ENCODE data around the gene SPDEF.

Gene SPDEF

DNA sequence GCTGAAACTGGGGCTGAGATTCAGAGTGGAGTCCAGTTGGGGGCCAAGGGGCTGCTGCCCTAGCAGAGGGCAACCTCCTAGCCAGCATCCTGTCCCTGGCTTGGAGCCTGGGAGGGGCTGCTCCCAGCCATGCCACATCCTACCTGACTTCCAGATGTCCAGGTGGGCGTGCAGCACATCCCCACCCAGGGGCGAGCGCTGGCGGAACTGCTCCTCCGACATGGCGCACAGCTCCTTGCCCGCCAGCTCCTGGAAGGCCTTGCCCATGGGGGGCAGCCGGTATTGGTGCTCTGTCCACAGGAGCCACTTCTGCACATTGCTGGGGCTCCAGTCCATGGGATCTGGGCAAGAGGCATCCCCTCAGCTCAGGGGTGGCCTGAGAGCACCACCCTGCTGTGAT is 15.3 kb downstream of the SPDEF start:
- Histone ChIP-seq H3K9ac (ENCODE audit: low read depth, low read length) (no peak overlapping the region), H3K4me3 (ENCODE audit: low read depth, low read length) (no peak overlapping the region), H3K27ac (ENCODE audit: low read depth, low read length) (no peak overlapping the region), H3K9me3 (ENCODE audit: control insufficient read depth, insufficient read depth, low read length) (no peaks in the 10 kb centered on the region), H3K36me3 (ENCODE audit: control insufficient read depth, insufficient read depth, low read length) (no peaks in the 10 kb centered on the region), H3K4me1 (ENCODE audit: control insufficient read depth, insufficient read depth, low read length) (peaks cover 3% of the 10 kb centered on the region; the same call in 1 of the 2 replicates), H3K27me3 (ENCODE audit: control insufficient read depth, insufficient read depth, low read length) (no peaks in the 10 kb centered on the region)

DNA sequence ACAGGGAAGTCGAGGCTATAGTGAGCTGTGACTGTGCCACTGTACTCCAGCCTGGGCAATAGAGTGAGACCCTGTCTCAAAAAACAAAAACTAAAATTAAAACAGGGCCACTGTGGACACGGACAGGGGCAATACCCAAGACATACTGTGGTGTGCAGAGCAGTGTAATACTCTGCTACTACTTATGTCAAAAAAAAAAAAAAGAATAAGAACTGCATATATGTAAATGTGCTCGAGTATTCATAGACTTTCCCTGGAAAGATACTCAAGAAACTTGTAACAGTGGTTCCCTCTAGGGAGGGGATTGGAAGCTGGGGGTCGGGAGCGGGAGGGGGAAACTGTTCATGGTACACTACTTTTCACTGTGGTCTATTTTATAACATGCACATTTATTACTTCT is 15.9 kb downstream of the SPDEF start:
- peaks cover 3% of the 10 kb centered on the region; the same call in 1 of the 2 replicates for H3K4me1 ChIP-seq (ENCODE audit: control insufficient read depth, insufficient read depth, low read length)
- no peak overlapping the region for H3K9ac ChIP-seq (ENCODE audit: low read depth, low read length)
- H3K27me3 ChIP-seq (ENCODE audit: control insufficient read depth, insufficient read depth, low read length) = no peaks in the 10 kb centered on the region
- no peak overlapping the region for H3K27ac ChIP-seq (ENCODE audit: low read depth, low read length)
- H3K36me3 ChIP-seq (ENCODE audit: control insufficient read depth, insufficient read depth, low read length) = no peaks in the 10 kb centered on the region
- H3K9me3 ChIP-seq (ENCODE audit: control insufficient read depth, insufficient read depth, low read length) = no peaks in the 10 kb centered on the region
- H3K4me3 ChIP-seq (ENCODE audit: low read depth, low read length) = no peak overlapping the region

DNA sequence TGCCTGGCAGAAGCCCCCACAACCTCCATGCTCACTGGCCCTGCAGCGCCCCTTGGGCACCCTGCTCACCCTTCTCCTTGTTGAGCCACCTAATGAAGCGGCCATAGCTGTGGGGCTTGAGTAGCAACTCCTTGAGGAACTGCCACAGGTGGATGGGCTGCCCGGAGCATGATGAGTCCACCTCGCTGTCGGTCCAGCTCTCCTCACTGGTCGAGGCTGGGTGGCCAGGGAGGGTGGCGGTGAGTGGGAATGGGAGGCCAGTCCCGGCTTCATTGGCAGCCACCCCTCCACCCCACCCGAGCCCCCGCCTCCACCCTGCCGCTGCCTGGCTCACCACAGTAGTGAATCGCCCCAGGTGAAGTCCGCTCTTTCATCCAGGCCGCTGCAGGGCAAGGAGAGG is 16.9 kb downstream of the SPDEF start:
- no peak overlapping the region for H3K27ac ChIP-seq (ENCODE audit: low read depth, low read length)
- no peaks in the 10 kb centered on the region for H3K9me3 ChIP-seq (ENCODE audit: control insufficient read depth, insufficient read depth, low read length)
- H3K4me3 ChIP-seq (ENCODE audit: low read depth, low read length) = no peak overlapping the region
- no peaks in the 10 kb centered on the region for H3K27me3 ChIP-seq (ENCODE audit: control insufficient read depth, insufficient read depth, low read length)
- no peak overlapping the region for H3K9ac ChIP-seq (ENCODE audit: low read depth, low read length)
- no peaks in the 10 kb centered on the region for H3K36me3 ChIP-seq (ENCODE audit: control insufficient read depth, insufficient read depth, low read length)
- H3K4me1 ChIP-seq (ENCODE audit: control insufficient read depth, insufficient read depth, low read length) = peaks cover 3% of the 10 kb centered on the region; the same call in 1 of the 2 replicates

DNA sequence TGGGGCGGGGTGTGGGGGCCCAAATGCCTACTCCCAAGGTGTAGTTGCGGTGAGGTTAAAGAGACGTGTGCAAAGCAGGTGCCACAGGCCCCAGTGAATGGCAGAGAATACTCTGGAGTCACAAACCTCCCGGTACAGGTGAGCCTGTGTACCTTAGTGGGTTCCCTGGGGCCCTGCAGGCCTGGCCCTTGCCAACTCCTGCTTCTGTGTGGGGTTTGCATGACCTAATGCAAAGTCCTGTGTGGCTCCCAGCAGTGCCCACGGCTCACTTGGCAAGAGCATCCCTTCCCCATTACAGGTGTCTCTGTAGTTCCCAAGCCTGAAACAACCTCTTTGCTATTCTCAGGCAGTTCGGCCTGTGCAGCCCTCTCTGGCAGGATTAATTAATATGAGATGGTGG is 17.5 kb downstream of the SPDEF start:
- Histone ChIP-seq H3K9ac (ENCODE audit: low read depth, low read length) (no peak overlapping the region), H3K36me3 (ENCODE audit: control insufficient read depth, insufficient read depth, low read length) (no peaks in the 10 kb centered on the region), H3K4me1 (ENCODE audit: control insufficient read depth, insufficient read depth, low read length) (peaks cover 3% of the 10 kb centered on the region; the same call in 1 of the 2 replicates), H3K27me3 (ENCODE audit: control insufficient read depth, insufficient read depth, low read length) (no peaks in the 10 kb centered on the region), H3K27ac (ENCODE audit: low read depth, low read length) (no peak overlapping the region), H3K9me3 (ENCODE audit: control insufficient read depth, insufficient read depth, low read length) (no peaks in the 10 kb centered on the region), H3K4me3 (ENCODE audit: low read depth, low read length) (no peak overlapping the region)

DNA sequence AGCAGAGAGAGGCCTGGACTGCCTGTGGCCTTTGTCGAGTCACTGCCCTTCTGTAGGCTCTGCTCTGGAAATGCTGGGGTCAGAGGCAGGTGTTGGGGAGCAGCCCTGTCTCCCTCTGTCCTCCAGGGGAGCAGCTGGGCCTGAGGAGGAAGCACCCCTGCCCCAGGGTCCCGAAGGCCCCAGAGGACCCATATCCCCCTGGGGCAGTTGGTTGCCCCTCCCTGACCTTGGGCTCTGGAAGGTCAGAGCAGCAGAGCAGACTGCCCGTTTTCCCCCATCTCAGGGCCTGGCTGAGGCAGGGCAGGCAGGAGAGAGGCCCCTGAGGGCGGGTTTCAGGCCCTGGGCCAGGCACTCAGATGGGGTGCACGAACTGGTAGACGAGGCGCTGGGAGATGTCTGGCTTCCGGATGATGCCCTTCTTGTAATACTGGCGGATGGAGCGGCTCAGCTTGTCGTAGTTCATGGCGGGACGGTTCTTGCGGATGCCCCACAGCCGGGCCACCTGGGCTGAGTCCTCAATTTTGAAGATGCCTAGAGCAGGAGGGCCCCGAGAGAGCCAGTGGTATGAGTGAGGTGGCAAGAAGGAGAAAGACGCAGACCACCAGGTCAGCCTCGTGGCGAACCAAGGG is 18.1 kb downstream of the SPDEF start:
- no peaks in the 10 kb centered on the region for H3K9me3 ChIP-seq (ENCODE audit: control insufficient read depth, insufficient read depth, low read length)
- no peaks in the 10 kb centered on the region for H3K36me3 ChIP-seq (ENCODE audit: control insufficient read depth, insufficient read depth, low read length)
- no peaks in the 10 kb centered on the region for H3K27me3 ChIP-seq (ENCODE audit: control insufficient read depth, insufficient read depth, low read length)
- H3K27ac ChIP-seq (ENCODE audit: low read depth, low read length) = no peak overlapping the region
- H3K4me1 ChIP-seq (ENCODE audit: control insufficient read depth, insufficient read depth, low read length) = peaks cover 3% of the 10 kb centered on the region; the same call in 1 of the 2 replicates
- no peak overlapping the region for H3K4me3 ChIP-seq (ENCODE audit: low read depth, low read length)
- no peak overlapping the region for H3K9ac ChIP-seq (ENCODE audit: low read depth, low read length)

DNA sequence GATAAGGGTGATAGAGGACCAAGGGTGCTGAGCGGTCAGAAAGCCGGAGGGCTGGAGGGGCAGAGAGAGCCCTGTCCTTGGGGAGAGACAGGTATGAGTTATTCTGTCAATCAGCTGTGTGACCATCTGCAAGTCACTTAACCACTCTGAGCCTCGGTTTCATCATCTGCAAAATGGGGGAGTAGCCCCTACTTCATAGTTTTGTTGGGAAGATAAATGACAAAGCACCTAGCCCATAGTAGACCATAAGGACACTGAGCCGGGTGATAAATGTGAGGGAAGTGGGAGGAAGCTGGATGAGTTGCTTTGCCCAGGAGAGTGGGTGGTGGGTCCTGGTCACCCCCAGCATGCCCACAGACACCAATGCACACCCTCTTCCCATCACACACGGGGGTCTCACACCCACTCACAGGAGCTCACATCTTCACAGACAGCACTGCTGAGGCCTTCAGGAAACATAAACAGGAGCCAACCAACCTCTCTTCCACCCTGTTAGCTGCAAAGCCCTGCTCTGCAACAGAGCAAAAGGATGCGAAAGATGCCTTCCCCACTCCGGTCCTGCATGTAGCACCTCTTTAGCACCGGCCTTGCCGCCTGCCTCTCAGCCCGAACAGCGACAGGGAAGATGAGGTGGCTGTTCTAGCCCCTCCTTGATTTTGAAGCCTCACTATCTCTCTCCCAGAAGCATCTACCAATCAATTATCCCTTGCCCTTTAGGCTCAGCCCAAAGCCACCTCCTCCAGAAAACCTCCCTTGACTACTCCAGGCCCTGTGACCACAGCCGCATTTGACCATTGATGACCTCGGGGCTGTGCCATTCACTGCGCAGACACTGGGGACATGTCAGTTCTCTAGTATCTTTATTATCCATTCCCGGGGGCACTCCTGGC is 18.9 kb downstream of the SPDEF start:
- Histone ChIP-seq H3K9ac (ENCODE audit: low read depth, low read length) (no peak overlapping the region), H3K36me3 (ENCODE audit: control insufficient read depth, insufficient read depth, low read length) (no peaks in the 10 kb centered on the region), H3K4me1 (ENCODE audit: control insufficient read depth, insufficient read depth, low read length) (peaks cover 3% of the 10 kb centered on the region; the same call in 1 of the 2 replicates), H3K27ac (ENCODE audit: low read depth, low read length) (no peak overlapping the region), H3K27me3 (ENCODE audit: control insufficient read depth, insufficient read depth, low read length) (no peaks in the 10 kb centered on the region), H3K9me3 (ENCODE audit: control insufficient read depth, insufficient read depth, low read length) (no peaks in the 10 kb centered on the region), H3K4me3 (ENCODE audit: low read depth, low read length) (no peak overlapping the region)

DNA sequence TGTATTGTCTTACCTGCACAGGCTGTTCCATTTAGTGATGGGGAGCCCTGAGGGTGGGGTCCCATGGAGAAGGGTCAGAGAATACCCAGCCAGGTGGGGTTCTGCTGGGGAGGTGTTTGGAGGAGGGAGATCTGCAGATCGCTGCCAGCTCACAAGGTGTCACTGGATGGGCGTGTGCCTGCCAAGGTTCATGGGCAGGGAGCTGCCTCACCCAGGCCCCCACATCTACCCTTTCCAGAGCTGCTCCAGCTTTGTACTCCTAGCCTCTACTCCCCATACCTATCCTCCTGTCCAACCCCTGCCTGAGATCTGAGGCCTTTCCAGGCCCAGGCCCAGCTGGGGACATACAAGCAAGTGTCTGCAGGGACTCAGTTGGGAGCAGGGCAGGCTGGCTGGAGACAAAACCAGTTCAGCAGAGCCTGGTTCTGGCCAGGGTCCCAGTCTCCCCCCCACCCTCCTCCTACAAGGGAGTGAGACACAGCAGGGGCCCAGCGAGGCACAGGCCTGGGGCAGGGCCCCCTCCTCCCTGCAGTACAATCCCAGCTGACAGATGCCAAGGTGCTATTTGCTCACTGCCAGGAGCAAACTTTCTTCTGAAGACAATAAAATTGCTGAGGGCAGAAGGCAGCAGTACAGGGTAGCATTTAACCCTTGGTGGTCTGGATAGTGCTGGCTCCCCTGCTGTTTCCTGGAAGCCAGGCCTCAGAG is 19.7 kb downstream of the SPDEF start:
- Histone ChIP-seq H3K27ac (ENCODE audit: low read depth, low read length) (no peak overlapping the region), H3K9ac (ENCODE audit: low read depth, low read length) (no peak overlapping the region), H3K27me3 (ENCODE audit: control insufficient read depth, insufficient read depth, low read length) (no peaks in the 10 kb centered on the region), H3K4me3 (ENCODE audit: low read depth, low read length) (no peak overlapping the region), H3K9me3 (ENCODE audit: control insufficient read depth, insufficient read depth, low read length) (no peaks in the 10 kb centered on the region), H3K36me3 (ENCODE audit: control insufficient read depth, insufficient read depth, low read length) (no peaks in the 10 kb centered on the region), H3K4me1 (ENCODE audit: control insufficient read depth, insufficient read depth, low read length) (peaks cover 3% of the 10 kb centered on the region; the same call in 1 of the 2 replicates)

DNA sequence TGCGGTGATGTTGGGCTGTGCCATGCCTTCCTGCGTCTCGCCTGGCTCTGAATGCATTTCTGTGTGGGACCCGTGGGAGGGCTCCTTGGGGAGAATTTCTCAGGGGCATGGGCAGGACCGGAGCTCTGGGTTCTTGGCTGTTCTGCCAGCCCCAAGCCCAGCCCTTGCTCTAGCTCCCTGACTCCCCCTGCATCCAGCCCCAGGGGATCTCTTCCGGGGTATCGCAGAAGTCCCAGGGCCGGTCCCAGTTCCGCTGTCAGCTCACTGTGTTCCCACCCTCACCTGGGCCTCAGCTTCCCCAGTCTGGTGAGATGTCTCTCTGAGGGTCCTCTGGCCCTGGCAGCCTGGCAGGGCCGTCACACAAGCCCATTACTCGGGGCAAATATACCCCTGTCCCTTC is 20.5 kb downstream of the SPDEF start:
- Histone ChIP-seq H3K4me3 (ENCODE audit: low read depth, low read length) (no peak overlapping the region), H3K27ac (ENCODE audit: low read depth, low read length) (no peak overlapping the region), H3K9me3 (ENCODE audit: control insufficient read depth, insufficient read depth, low read length) (no peaks in the 10 kb centered on the region), H3K27me3 (ENCODE audit: control insufficient read depth, insufficient read depth, low read length) (no peaks in the 10 kb centered on the region), H3K4me1 (ENCODE audit: control insufficient read depth, insufficient read depth, low read length) (peaks cover 3% of the 10 kb centered on the region; the same call in 1 of the 2 replicates), H3K36me3 (ENCODE audit: control insufficient read depth, insufficient read depth, low read length) (no peaks in the 10 kb centered on the region), H3K9ac (ENCODE audit: low read depth, low read length) (no peak overlapping the region)

DNA sequence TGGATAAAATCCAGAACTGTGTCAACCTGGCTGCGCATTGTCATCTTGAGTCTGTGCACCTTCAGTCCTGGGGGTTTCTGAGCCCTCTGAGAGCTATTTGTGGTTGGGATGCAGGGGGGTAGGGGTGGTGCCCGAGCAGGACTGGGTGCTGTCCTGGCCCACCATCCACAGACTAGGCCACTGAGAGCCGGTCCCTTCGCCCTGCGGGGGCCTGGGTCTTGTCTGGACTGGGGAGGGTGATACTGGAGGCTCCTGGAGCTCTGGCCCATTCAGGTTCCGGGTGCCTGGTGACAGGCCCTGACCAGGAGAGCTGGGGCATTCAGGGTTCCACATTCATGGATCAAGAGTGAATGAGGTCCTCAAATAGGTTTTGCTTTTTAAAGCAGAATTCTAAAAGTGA is 20.9 kb downstream of the SPDEF start:
- H3K4me3 ChIP-seq (ENCODE audit: low read depth, low read length) = no peak overlapping the region
- no peaks in the 10 kb centered on the region for H3K36me3 ChIP-seq (ENCODE audit: control insufficient read depth, insufficient read depth, low read length)
- peaks cover 3% of the 10 kb centered on the region; the same call in 1 of the 2 replicates for H3K4me1 ChIP-seq (ENCODE audit: control insufficient read depth, insufficient read depth, low read length)
- no peaks in the 10 kb centered on the region for H3K27me3 ChIP-seq (ENCODE audit: control insufficient read depth, insufficient read depth, low read length)
- no peaks in the 10 kb centered on the region for H3K9me3 ChIP-seq (ENCODE audit: control insufficient read depth, insufficient read depth, low read length)
- no peak overlapping the region for H3K9ac ChIP-seq (ENCODE audit: low read depth, low read length)
- no peak overlapping the region for H3K27ac ChIP-seq (ENCODE audit: low read depth, low read length)

DNA sequence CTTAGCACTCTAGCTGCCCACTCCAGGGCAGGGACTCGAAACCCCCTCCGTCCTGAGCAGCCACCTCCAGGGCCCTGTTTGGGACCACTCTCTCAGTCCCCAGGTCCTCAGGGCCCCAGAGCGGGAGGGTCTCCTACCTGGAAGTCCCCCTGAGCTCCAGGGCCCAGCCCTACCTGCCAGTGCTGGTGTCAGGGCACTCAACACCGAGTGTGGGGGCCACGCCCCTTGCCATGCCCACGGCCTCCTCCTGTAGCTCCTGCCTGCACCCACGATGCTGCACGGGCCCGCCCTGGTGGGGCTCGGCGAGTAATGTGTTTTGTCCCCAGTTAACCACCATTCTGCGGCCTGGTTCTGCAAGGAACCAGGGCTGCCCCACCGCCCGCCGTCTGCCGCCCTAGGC is 21.5 kb downstream of the SPDEF start:
- H3K27ac ChIP-seq (ENCODE audit: low read depth, low read length) = no peak overlapping the region
- H3K36me3 ChIP-seq (ENCODE audit: control insufficient read depth, insufficient read depth, low read length) = no peaks in the 10 kb centered on the region
- H3K9me3 ChIP-seq (ENCODE audit: control insufficient read depth, insufficient read depth, low read length) = no peaks in the 10 kb centered on the region
- peaks cover 2% of the 10 kb centered on the region; the same call in 1 of the 2 replicates for H3K4me1 ChIP-seq (ENCODE audit: control insufficient read depth, insufficient read depth, low read length)
- H3K27me3 ChIP-seq (ENCODE audit: control insufficient read depth, insufficient read depth, low read length) = no peaks in the 10 kb centered on the region
- no peak overlapping the region for H3K4me3 ChIP-seq (ENCODE audit: low read depth, low read length)
- no peak overlapping the region for H3K9ac ChIP-seq (ENCODE audit: low read depth, low read length)

DNA sequence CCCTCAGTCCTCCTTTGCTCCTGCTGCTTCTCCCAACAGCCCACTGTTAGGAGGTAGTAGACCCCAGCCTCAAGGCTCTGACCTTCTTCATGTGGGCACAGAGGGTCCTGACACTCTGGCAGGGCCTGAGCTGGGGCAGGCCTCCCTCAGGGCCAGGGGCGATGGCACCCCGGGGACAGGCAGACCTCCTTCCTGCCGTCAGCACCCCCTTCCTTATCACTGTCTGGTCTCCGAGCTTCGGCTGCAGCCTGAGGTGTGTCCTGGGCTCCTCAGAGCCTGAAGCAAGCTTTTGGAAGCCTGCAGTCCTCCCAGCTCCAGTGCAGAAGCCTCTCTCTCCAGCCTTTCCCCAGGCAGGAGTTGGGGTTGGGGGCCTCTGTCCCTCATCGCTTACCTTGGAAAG is 22.0 kb downstream of the SPDEF start:
- Histone ChIP-seq H3K9ac (ENCODE audit: low read depth, low read length) (no peak overlapping the region), H3K36me3 (ENCODE audit: control insufficient read depth, insufficient read depth, low read length) (no peaks in the 10 kb centered on the region), H3K27me3 (ENCODE audit: control insufficient read depth, insufficient read depth, low read length) (no peaks in the 10 kb centered on the region)

More for the DNA sequence above, 22.0 kb downstream of the SPDEF start:
- H3K27ac ChIP-seq (ENCODE audit: low read depth, low read length) = no peak overlapping the region
- H3K9me3 ChIP-seq (ENCODE audit: control insufficient read depth, insufficient read depth, low read length) = no peaks in the 10 kb centered on the region
- H3K4me1 ChIP-seq (ENCODE audit: control insufficient read depth, insufficient read depth, low read length) = no peaks in the 10 kb centered on the region
- no peak overlapping the region for H3K4me3 ChIP-seq (ENCODE audit: low read depth, low read length)
